Endothelial cell of umbilical vein (primary cell): Measurements from ENCODE around the gene KRTAP1-3.

Experiments
- CTCF ChIP-seq, 2 donors: IDR thresholded peaks; 1 replicate in 1 of 2; 2 replicates in 1 of 2; pipeline ENCODE4 v1.5.1; 2011; ENCODE audit warnings: low read length in 2 of 2, mild to moderate bottlenecking in 2 of 2, moderate library complexity in 2 of 2, control low read depth in 1 of 2, inconsistent platforms in 1 of 2, low read depth in 1 of 2; ENCODE audit not compliant: insufficient read depth in 1 of 2; ENCODE audit errors: extremely low read depth in 1 of 2
- EZH2 ChIP-seq: IDR thresholded peaks from 2 replicates; pipeline ENCODE4 v1.6.1; 2012; ENCODE audit warnings: borderline replicate concordance, low read depth, mild to moderate bottlenecking, moderate library complexity, low read length, inconsistent platforms; ENCODE audit not compliant: severe bottlenecking
- FOS ChIP-seq: IDR thresholded peaks from 2 replicates; pipeline ENCODE4 v1.6.1; 2011; ENCODE audit warnings: mild to moderate bottlenecking, low read length, moderate library complexity, borderline replicate concordance; ENCODE audit not compliant: insufficient read depth
- JUN ChIP-seq: IDR thresholded peaks from 2 replicates; pipeline ENCODE4 v1.6.1; 2011; ENCODE audit warnings: borderline replicate concordance, low read depth; ENCODE audit not compliant: insufficient read length, insufficient read depth
- MAX ChIP-seq: IDR thresholded peaks from 2 replicates; pipeline ENCODE4 v1.6.1; 2011; ENCODE audit not compliant: insufficient read depth, insufficient read length
- MYC ChIP-seq: IDR thresholded peaks from one replicate; pipeline ENCODE4 v1.6.1; 2011; ENCODE audit warnings: mild to moderate bottlenecking, low read depth, low read length
- POLR2A ChIP-seq: IDR thresholded peaks from 2 replicates; pipeline ENCODE4 v1.6.1; 2012; ENCODE audit warnings: low read depth, mild to moderate bottlenecking, control low read depth, low read length
- POLR2AphosphoS5 ChIP-seq: IDR thresholded peaks from 2 replicates; pipeline ENCODE4 v1.6.1; 2012; ENCODE audit warnings: low read depth, mild to moderate bottlenecking, control low read depth, low read length, moderate library complexity; ENCODE audit not compliant: insufficient read depth

- TF ChIP-seq CTCF (IDR thresholded peaks at IDR 0.05; ENCODE audit: extremely low read depth in 1 of 2, insufficient read depth in 1 of 2, low read depth in 1 of 2, low read length in 2 of 2) (no peak), POLR2AphosphoS5 (no peak), POLR2A (no peak), EZH2 (no peak), MYC (no peak), JUN (no peak), MAX (no peak), FOS (no peak)
Observed at GRCh38 chr17:41009936-41010335, 24.7 kb downstream of the KRTAP1-3 start.
